Esophagus squamous epithelium (tissue), 4 donors: ENCODE results near the gene FBXL7.

Source experiments
- POLR2A ChIP-seq, 4 donors: fragments of 450-650 bp; IDR thresholded peaks; one replicate each; pipeline ENCODE4 v1.6.1; 2017; ENCODE audit warnings: antibody characterized with exemption in 4 of 4, mild to moderate bottlenecking in 4 of 4, moderate library complexity in 3 of 4
- TF ChIP-seq, protein P1 (sequence below), 6 experiments: fragments of 450-650 bp in 4 of 6; fragments of 200-600 bp in 2 of 6; sonication (generic) in 2 of 6; IDR thresholded peaks; one replicate each; pipeline ENCODE4 v1.5.1; 2016 to 2019; ENCODE audit warnings: antibody characterized with exemption in 6 of 6, mild to moderate bottlenecking in 4 of 6, moderate library complexity in 4 of 6

DNA sequence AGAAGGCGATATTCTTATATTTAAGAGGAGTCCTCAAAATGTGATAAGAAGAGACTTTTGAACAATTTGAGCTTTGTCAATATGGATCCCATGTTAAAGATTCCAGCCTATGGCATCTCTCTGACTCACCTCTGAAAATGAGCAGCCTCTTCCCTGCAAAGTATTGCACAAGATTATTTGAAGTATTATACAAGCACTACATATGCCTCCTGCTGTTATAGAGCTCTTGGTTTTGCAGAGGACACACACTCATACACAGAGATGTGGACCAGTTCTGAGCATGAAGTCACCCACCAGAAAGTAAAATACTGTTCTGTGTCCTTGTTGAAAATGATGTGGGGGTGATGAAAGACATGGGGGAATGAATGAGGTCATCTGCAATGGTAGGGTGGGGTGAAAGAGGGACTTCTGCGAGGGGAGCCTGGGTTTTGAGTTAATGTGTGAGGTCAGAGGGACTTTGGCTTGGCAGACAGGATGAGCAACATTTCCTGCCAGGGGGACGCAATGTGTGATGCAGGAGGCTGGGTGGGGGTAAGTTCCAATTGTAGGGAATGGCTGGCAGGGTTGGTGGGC, 25.8 kb downstream of the FBXL7 start:
- TF ChIP-seq, protein P1, sequence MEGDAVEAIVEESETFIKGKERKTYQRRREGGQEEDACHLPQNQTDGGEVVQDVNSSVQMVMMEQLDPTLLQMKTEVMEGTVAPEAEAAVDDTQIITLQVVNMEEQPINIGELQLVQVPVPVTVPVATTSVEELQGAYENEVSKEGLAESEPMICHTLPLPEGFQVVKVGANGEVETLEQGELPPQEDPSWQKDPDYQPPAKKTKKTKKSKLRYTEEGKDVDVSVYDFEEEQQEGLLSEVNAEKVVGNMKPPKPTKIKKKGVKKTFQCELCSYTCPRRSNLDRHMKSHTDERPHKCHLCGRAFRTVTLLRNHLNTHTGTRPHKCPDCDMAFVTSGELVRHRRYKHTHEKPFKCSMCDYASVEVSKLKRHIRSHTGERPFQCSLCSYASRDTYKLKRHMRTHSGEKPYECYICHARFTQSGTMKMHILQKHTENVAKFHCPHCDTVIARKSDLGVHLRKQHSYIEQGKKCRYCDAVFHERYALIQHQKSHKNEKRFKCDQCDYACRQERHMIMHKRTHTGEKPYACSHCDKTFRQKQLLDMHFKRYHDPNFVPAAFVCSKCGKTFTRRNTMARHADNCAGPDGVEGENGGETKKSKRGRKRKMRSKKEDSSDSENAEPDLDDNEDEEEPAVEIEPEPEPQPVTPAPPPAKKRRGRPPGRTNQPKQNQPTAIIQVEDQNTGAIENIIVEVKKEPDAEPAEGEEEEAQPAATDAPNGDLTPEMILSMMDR (IDR thresholded peaks at IDR 0.05) = no peak
- TF ChIP-seq POLR2A (IDR thresholded peaks at IDR 0.05) = no peak
